ENCODE results near the gene GH2.
"Not testable (repeated sequence)": the region's sequence is repeated elsewhere in the genome, so short reads cannot be mapped to it uniquely, and the experiment has no call there.

GRCh38 chr17:63907161-63907778, 25.5 kb upstream of the GH2 start:
- not testable (repeated sequence) for TF ChIP-seq CTCF (conservative IDR thresholded peaks at IDR 0.05 in 1 of 2, IDR thresholded peaks at IDR 0.05 in 1 of 2; ENCODE audit: extremely low read depth in 1 of 2, insufficient read depth in 1 of 2, low read depth in 1 of 2, low read length in 2 of 2); EZH2 (IDR thresholded peaks at IDR 0.05; ENCODE audit: borderline replicate concordance, low read length)

Measured in mammary epithelial cell (primary cell).